HG02981 (cell line): ENCODE data around the gene STOML1.
"Not testable (repeated sequence)": the region's sequence is repeated elsewhere in the genome, so short reads cannot be mapped to it uniquely, and the experiment has no call there.

Experiments used
- ATAC-seq: cut with Tn5 transposase; IDR thresholded peaks from one replicate; pipeline ENCODE4 v1.9.1; 2021; ENCODE audit warnings: mild to moderate bottlenecking, moderate library complexity; ENCODE audit not compliant: unreplicated experiment

Gene STOML1

GRCh38 chr15:73987681-73988444 lies 4.2 kb downstream of the STOML1 start:
- no peak for ATAC-seq

- ATAC-seq = no peak
Measured at GRCh38 chr15:73987250-73987649, 4.8 kb downstream of the STOML1 start.

DNA sequence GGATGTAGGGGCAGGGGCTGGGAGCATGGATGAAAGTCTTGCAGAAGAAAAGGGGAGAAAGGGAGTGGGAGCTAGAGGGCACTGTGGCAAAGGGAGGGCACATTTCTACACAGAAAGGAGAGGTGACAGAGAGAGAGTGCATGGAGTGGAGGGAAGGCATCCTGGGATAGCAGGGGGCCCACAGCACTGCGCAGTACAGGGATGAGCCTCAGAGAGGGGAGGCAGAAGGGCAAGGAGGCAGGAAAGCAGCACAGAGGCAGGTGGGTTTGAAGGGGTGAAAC lies 5.4 kb downstream of the STOML1 start:
- no peak for ATAC-seq

- no peak for ATAC-seq
Measured at GRCh38 chr15:73986055-73986775, 5.9 kb downstream of the STOML1 start.

DNA sequence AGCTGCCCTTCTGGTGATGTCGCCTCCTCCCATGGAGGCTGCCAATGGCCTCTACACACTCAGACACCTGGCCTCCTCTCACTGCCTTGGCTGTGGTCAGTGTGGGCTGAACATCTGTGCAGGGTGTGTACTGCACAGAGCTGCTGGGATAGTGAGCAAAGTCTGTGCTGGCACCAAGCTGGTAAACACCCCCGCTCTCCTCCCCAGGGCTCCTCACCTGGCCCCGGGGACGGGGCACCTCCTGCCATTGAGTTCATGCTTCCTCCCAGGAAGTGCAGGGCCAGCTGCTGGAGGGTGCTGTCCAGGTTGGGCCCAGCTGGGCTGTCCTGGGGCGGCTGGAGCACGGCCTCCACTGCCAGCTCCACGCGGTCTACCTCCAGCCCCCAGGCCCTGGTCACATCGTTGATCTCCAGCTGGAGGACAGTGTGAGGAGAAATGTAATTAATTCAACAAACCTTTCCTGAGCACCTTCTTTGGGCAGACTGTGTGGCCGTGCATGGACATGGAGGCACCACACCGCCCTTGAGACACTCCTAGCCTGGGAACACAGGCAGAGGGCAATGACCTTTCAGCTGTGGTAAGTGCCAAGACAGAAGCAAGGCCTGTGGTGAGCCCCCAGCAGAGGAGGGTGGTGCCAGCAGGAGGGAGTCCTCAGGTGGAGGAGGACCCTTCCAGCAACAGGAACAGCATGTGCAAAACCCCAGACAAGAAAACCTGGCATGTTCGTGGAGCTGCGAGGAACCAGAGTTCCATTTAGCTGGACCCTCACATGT lies 6.8 kb downstream of the STOML1 start:
- no peak for ATAC-seq

- ATAC-seq = no peak
Measured at GRCh38 chr15:73984208-73984979, 7.7 kb downstream of the STOML1 start.

GRCh38 chr15:73983773-73984172 lies 8.3 kb downstream of the STOML1 start:
- ATAC-seq = no peak

- ATAC-seq = no peak
Measured at GRCh38 chr15:73983211-73983727, 8.8 kb downstream of the STOML1 start.

GRCh38 chr15:73982222-73982962 lies 9.7 kb downstream of the STOML1 start:
- ATAC-seq = no peak

DNA sequence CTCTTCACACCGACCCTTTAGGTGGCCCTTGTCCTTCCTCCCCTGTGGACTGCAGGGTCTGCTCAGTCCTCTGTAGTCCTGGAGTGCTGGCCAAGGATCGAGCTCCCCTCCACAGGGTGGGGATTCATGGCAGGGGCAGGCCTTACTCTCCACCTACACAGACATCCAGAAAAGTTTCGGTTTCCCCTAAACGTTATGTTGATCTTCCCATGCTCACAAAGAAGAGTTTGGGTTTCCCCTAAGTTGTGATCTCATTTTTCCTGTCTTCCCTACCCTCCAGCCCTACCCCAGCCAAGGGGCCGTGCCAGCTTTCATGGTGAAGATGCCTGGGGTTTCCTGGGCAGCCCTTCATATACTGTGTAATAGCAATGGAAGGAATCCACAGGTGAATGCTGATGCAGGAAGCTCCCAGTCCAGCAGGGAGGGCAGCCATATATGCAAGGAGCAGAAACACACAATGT lies 10.3 kb downstream of the STOML1 start:
- ATAC-seq = no peak

GRCh38 chr15:73979636-73980035 lies 12.5 kb downstream of the STOML1 start:
- ATAC-seq = no peak

DNA sequence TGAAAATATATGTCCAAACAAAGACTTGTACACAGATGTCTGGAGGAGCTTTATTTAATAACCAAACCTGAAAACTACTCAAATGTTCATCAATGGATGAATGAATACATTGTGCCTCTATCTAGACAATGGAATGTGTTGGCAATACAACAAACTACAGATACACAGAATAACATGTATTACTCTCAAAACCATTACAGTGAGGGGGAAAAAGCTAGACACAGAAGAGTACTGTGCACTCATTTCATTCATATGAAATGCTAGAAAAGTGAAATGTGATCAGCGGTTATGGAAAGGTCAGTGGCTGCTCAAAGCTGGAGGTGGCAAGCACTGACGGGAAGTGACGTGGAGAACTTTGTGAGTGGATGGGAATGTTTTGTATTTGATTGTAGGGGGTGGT lies 13.2 kb downstream of the STOML1 start:
- ATAC-seq = no peak

- not testable (repeated sequence) for ATAC-seq
Measured at GRCh38 chr15:73975440-73976125, 16.5 kb downstream of the STOML1 start.

- not testable (repeated sequence) for ATAC-seq
Measured at GRCh38 chr15:73973683-73974200, 18.4 kb downstream of the STOML1 start.

DNA sequence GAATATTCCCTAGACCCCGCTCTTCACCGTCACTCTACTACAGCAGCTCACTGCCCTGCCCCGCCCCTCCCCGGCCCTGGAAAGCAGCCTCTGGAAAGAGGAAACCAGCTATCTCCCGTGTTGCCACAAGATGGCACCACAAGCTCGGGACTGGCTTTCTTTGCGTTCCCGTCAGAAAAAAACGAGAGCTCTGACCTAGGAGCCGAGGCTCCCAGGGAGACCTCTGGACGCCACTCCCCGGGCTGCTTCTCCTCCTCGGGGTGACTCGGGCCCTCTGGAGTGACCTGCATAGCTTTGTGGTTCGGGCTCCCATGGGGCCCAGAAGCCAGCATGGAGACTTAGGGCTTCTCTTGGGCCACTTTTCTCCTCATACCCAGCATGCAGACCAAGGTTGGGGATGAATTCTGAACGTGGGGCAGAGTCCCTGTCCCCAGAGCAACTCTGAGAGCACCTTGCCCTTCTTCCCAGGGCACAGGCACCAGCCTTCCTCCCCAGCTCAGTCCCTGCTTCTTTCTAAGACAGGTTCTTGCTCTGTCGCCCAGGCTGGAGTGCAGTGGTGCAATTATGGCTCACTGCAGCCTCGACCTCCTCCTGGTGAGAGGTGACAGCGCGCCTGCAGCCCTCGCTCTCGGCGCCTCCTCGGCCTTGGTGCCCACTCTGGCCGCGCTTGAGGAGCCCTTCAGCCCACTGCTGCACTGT lies 19.0 kb downstream of the STOML1 start:
- peak; percentile 56 for ATAC-seq

GRCh38 chr15:73969151-73969759 lies 22.8 kb downstream of the STOML1 start:
- no peak for ATAC-seq

DNA sequence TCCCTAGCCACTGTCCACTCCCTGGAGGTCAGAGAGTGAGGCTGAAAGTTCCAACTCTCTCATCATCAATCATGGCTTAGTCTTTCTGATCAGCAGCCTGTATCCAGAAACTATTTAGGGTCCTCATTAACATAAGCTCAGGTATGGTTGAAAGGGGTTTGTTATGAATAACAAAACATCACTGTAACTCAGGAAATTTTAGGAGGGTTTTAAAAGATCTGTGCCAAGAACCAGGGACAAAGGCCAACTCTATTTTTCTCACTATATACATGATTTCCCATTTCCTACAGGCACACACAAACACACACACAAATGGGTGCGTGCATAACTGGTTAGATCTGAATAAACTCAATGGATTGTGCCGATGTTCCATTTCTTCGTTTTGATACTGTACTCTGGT lies 23.6 kb downstream of the STOML1 start:
- ATAC-seq = no peak

DNA sequence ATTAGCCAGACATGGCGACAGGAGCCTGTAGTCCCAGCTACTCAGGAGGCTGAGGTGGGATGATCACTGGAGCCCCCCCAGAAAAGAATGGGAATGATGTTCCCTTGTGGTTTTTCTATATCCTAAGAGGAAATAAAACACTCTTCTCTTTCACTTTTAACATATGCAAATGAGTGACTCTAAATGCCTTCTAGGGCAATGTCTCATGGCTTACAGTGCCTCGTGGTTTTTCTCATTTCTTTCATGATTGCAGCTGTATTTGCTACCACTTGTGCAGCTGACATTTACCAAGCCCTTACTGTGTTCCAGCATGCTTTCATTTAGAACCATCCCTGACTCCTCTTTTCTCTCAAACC lies 26.4 kb downstream of the STOML1 start:
- ATAC-seq = no peak
